MV-4-11 (cell line): ENCODE results near the gene GCK.
A peak's percentile ranks its signal among the peaks of the same experiment; 100 is the strongest.
"Not testable (repeated sequence)": the region's sequence is repeated elsewhere in the genome, so short reads cannot be mapped to it uniquely, and the experiment has no call there.

ENCODE experiments used
- DNase-seq: peaks from one replicate; lab custom pipeline; 2025; lab: John Stamatoyannopoulos, UW

Gene GCK

DNA sequence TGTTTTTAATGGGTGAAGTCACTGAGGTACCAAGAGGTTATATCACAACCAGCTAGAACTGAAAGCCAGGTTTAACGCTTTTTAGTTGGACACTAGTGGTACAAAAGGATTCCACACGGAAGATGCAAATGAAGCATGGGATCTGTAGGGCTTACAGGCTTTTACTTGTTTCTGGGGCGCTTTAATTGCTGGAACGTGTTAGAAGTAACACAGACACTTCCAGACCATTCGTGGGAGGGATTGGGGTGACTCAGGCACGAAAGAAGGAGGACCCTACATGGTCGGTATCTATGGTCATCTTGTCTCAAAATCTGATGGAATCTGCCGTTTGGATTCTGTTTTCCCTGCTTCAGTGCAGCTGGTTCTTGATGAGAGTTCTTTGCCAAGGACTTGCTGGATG lies 12.6 kb upstream of the GCK start:
- no peak for DNase-seq

DNA sequence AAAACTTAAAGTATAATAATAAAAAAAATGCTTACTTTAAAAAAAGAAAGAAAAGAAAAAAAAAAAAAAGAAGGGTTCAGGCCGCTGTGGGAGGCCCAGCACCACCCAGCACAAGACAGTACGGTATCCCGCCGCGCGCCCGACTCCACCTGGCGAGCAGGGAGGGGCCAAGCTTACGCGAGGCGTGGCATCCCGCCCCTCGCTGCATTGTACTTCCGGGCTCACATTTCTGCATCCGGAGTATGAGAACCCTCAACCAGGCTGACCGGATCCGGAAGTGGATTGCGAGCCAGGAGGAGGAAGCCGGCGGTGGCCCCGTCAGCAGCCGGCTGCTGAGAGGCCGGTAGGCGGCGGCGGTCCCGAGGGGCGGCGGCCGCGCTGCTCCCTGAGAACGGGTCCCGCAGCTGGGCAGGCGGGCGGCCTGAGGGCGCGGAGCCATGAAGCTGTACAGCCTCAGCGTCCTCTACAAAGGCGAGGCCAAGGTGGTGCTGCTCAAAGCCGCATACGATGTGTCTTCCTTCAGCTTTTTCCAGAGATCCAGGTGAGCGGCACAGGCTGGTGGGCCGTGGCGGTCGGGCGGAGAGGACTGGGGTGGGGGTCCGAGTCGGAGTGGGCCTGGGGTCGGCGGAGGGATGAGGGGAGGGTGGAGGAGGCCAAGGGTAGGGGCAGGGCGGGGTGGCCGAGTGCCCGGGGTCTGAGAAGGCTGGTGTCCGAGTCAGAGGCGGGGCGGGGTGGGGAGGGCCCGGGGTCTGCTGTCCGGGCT lies 11.6 kb upstream of the GCK start, which contains the start of gene YKT6:
Gene YKT6, plus strand, starts transcription at position 280 of the 763 bp plus-strand sequence. Its CDS starts 158 bp downstream, at position 438.
- peak; percentile 96 for DNase-seq

DNA sequence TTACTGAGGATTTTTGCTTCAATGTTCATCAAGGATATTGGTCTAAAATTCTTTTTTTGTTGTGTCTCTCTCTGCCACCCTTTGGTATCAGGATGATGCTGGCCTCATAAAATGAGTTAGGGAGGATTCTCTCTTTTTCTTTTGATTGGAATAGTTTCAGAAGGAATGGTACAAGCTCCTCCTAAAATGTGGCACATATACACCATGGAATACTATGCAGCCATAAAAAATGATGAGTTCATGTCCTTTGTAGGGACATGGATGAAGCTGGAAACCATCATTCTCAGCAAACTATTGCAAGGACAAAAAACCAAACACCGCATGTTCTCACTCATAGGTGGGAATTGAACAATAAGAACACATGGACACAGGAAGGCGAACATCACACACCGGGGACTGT lies 10.9 kb upstream of the GCK start:
- not testable (repeated sequence) for DNase-seq

DNA sequence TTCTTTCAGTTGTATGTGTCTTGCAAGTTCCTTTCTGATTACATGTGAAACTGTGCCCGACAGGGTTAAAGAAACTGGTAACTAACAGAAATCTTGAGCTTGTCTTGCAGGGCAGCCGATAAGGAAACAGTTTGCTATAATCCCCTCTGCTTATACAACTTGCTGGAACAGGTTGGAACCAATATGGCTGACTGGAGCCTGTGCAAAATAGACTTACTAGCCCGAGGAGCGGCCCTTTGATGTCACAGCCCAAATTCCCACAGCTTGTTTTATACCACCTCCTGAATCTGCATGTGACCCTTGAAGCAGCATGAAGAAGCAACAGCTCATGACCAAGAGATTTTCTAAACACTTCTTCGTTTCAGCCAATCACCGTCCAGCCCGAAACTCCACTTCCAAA lies 8.2 kb upstream of the GCK start:
- no peak for DNase-seq

DNA sequence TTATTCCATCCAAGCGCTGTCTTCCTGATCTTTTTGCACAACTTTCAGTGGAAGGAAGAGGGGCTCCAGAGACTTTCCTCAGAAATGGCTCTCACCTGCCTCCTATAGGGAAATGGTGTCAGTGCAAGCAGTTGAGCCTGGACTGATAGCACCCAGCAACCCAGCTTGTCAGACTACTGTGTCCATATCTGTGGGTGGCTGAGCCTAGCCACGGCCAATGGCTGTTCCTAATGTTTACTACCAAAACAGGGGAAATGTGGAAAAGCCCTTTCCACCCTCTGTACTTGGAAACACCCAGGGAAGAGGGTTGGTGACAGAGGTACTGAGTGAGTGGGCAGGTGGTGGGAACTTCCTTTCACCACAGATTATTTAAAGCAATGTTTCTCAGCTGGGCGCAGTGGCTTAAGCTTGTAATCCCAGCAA lies 7.2 kb upstream of the GCK start:
- peak; percentile 27 for DNase-seq

DNA sequence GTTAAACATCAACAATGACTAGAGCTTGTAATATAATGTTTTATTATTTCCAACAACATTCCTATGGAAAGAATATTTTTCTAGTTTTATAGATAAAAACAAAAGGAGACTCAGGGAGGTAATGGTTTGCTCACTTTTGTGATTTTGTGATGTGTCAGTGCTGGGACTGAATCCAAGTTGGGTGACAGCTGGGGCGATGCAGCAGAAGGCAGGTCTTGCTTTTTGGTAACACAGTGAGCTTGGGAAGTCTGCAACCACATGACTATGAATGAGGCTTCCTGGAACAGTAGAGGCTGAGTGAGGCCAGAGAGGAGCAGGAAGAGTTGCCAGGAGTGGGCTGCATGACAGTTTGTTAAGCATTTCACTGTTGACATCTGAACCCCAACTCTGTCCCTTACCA lies 6.7 kb upstream of the GCK start:
- no peak for DNase-seq

DNA sequence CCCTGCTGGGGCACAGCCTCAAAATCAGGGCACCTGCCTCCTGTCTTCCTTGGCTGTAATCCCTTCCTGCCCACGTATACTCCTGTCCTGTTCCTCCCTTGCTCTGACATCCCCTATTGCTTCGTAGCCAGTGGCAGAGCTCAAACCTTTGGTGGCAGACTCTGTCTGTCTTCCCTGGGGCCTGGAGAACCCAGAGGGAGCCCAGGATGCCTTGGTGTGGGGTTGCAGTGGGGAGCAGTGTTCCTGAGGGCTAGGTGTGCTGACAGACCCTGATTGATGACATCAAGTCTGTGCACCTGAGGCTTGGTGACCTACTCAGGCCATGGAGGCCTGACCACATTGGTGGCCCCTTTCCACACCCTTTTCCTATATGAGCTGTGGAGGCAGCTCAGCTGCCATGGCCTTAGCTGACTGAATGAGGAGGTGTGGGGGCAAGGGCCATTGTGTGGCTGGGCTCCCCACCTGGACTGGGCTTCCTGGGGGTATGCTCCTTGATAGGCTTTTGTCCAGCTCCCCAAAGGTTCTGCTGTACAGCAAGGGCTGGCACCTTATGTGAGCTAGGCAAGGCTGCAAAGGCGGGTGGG lies 5.4 kb upstream of the GCK start:
- no peak for DNase-seq

DNA sequence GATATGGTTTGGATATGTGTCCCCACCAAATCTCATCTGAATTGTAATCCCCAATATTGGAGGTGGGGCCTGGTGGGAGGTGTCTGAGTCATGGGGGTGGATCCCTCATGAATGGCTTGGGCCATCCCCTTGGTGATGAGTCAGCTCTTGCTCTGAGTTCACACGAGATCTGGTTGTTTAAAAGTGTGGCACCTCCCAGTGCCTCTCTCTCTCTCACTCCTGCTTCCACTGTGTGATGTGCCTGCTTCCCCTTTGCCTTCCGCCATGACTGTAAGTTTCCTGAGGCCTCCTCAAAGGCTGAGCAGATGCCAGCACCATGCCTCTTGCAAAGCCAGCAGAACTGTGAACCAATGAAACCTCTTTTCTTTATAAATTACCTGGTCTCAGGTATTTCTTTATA lies 4.8 kb upstream of the GCK start:
- peak; percentile 49 for DNase-seq

DNA sequence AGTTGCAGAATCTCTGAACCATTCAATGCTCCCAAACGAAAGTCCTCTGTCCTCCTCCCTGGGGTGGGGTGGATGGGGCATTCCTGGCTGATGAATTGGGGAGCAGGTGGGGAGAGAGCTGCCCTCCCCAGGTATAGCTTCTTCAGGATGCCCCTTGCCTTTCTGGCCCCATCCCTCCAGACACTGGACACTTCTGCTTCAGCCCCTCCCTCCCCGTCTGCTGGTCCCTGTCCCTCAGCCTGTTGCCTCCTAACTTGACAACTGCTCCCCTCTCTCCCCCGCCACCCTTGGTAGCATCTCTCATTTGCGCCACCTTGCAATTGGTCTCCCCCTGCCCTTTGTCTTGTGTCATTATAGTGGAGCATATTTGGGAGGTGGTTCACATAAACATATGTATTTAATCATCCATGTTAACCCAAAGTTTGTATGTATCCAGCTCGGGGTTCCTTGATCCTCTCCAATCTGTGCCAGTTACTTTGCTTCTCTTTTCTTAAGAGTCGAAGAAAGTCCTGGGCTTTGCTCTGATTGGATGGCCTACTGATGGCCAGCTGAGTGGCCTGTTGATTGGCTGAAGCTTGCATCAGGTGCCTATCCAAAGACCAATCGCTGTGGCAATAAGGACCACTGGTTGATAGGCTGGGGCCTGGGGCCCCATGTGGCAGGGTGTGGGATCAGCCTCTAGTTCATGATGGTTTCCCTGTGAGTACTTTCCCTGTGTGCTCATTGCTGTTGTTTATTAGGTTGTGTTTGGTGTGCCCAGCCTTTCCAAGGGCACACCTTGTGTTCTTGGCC lies 4.0 kb upstream of the GCK start:
- DNase-seq, result no peak

DNA sequence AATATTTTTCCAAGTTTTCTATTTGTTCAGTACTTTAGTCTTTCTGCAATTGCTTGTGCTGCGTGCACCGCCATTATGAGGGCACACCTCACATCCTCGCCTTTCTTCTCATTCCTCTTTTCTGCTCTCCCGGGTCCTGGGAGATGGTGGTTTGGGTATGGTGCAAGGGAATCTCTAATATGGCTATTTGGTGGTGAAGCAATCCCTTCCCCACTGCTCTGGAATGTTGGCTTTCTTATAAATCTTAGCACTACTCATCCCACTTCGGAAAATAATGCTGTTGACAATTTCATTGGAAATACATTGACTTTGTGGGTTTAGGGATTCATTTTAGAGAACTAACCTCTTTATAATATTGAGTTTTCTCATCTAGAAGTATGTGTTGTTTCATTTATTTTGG lies 1.9 kb upstream of the GCK start:
- DNase-seq, result no peak

DNA sequence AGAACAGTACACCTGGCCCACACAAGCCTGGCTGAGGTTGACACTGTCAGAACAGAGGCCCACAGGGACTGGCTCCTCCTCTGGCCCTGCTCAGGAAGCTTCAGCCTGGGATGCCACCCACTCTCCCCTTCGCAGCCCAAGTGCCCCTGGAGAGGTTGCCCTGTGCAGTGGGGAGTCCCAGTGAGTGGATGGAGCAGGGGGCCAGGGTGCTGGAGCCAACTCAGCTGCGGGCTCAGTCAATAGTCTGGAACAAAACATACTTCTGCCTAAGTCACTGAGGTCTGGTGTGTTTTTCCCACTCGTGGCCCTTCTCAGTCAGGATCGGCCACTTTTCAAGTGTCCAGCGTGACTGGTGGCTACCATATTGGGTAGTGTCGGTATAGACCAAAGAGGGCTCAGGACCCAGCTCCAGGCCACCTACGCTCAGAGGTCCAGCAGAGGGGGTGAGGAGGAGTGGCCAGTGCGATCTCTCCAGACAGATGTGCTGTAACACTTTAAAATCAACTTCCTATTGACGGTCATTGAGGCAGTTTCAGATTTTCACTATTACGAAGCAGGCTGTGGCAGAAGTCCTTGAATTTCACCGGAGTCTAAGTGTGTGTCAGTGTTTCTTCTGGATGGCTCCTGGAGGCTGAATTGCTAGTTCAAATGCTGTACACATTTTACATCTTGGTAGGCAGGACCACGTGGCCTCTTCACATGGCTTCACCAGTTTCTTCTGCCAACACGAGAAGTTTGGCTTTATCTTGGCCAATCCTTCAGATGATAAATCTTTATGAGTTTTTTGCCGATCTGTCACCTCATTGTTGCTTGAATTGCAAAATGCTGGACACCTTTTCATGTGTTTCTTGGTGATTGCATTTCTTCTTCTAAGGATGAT lies 994 bp upstream of the GCK start:
- DNase-seq, result no peak

DNA sequence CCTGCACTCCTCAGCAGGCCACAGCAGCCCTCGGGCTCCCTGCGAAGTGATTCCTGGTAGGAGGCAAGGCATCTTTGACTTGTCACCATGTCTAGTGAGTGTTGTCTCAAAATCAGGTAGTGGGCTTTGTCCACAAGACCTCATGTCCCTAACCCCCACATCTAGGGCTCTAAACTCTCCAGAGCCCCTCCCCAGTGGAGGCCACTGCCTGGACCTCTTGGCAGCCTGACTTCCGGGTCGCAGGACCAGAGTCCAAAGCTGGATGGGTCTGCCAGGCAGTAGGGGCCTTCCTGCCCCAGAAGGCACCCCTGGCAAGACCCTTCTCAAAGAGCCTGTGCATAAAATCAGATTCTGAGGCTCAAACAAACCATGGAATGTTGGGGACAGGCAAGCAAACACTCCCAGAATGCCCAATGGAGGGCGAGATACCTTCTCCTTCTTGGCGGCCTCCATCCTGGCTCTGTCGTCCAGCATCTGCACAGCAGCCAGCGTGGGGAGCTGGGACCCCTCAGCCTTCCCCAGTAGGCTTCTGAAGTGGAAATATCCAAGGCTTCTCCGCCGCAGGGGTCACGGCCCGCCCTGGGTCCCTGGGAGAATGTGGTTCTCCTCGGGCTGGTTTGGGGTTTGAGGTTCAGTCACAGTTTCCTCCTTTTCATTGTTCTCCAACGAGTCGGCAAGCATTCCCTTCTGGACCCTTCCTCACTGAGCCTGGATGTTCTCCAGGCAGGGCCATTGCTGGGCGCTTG lies 586 bp downstream of the GCK start:
- DNase-seq, result no peak

DNA sequence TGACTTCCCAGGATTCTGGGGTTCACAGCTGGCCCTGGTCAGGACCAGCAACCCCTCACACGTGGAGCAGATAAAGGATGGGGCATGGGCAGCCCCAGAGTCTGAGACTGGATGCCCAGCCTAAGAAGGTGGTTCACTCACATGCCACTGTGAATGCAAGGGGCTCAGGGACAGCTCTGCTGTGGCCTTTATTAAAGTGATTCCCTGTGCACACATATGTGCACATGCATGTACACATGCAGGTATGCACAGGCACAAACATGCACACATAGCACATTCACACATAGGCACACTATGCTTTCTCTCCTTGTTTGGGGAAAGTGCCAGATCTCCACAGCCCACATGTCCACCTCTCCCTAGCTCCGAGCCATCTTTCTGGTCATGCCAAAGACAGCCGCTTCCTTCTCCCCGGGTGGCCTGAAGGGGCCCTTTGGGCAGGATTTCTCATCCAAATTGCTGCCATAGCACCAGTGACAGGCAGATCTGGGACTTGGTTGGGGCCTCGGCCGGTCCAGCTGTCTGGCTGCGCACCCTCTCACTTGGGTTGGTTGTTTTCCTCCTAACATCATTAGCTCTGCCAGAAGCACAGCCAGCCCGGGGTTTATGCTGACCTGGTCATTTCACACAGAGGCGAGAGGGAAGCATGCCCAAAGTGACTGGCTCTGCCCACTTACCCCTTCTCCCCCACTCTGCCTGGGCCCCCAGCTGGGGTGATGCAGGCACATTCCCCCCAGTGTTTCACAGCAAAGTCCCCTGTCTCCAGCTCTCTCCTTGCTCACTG lies 1.4 kb downstream of the GCK start:
- no peak for DNase-seq

DNA sequence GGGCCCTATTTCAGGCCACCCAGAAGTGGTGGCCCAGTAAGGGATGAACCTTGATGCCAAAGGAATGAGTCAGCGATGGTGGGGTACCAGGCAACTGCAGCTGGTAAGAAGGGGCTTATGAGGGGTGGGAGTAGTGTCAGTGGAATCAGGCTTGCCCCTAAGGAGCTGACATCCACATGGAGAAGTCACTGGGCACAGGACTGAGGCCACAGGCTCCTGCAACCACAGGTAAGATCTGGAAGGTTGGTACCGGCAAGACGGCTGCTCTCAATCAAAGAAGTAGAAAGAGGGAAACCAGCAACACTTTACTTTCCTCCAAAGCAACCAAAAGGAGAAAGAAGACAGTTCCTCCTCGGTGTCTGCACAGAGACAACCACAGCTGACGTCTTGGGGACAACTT lies 2.5 kb downstream of the GCK start:
- DNase-seq, result peak; percentile 2

DNA sequence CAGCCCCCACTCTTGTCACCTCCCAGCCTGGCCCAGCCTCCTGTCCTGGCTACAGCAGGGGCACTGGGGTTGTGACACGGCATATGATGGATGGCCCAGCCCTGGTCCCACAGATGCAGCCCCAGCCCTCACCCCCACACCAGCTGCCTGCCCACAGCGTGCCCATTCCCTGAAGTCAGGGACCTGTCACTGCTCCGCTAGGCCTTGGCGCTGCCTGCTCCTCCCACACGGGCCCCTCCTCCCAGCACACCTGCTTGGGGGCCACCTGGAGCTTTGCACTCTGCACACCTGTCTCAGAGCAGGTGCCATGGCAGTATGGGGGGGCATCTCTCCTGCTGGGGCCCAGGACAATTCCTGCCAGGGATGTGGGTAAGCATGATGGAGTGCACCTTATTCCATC lies 3.5 kb downstream of the GCK start:
- no peak for DNase-seq

DNA sequence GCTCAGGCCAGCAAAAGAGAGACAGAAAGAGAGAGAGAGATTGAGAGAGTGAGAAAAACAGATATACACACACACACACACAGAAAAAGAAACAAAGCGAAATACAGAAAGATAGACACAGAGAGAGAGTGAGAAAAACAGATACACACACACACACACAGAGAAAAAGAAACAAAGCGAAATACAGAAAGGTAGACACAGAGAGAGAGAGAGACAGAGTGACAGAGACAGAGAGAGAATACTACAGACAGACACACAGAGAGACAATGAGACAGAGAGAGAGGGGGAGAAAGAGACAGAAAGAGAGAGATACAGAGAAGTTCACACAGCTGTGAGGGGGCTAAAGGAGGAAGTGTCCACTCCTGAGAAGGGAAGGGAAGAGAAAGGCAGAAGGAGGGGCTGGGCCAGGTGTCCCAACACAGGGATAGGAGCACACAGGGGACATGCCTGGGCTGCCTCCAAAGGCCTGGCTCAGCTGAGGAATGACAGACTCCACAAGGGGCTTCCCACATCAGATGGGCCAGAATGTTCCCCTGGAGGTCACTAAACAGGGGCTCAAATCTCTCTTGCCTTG lies 4.3 kb downstream of the GCK start:
- DNase-seq, result peak; percentile 6

DNA sequence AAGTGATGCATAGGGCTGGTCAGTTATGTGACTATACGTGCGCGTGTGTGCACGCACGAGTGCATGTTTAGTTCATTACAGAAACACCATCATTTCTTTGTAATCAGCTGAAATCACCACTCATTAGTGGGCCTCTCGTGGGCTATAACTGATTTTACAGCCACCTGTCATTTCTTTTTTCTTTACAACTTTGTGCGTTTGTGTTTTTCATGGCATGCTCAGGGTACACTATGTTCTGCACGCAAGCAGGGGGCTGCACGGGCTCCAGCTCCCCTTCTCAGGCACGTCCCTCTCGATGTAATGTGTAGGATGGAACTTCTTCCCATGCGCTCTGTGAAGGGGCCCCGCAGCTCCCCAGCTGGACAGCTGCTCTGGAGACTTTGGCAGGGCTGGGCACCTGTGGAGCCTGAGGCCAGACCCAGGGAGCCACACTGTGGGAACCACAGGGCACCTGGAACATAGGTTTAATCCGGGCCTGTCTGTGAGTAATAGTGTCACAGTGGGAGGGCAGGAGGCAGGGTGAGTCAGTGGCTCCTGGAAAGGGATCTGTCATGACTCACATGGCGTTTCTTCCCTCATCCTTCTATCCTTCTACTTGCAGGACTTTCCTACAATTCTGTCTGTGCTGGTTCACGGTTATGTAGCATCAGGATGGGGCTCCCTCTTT lies 4.9 kb downstream of the GCK start:
- no peak for DNase-seq

DNA sequence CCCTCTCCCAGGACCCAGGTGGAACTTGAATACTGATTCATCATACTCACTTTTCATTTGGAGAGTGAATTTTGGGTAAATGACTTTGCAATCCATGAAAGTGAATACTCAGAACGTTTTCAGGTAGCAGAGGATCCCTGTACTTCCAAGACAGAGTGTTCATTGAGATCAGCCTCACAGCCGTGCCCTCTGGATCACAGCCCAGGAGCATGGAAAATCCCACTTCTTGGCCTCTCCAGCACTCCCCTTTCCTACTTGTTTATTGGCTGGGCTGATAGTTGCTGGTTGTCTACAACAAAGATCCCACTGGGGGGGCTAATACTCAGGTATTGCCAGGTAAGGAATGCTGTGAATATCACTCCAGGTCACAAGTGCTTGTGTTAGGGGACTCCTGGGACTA lies 5.9 kb downstream of the GCK start:
- no peak for DNase-seq

DNA sequence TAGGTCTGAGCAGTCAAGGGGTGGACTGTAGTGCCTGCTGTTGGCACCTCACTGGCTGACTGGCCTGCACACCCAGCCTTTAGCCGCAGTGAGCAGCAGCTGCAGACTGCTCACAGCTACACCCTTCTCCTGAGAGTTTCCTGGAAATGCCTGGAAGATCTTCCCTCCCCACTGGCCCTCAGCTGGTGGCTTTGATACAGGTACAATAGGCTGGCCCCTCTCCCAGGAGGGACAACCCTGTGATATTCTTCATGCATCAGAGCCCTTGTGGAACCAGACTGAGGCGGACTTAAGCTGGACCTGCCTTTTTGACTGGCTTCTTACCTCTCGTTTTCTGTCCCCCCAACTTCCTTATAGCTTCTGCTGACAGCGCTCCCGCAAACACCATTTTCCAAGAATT lies 6.4 kb downstream of the GCK start:
- DNase-seq, result no peak

DNA sequence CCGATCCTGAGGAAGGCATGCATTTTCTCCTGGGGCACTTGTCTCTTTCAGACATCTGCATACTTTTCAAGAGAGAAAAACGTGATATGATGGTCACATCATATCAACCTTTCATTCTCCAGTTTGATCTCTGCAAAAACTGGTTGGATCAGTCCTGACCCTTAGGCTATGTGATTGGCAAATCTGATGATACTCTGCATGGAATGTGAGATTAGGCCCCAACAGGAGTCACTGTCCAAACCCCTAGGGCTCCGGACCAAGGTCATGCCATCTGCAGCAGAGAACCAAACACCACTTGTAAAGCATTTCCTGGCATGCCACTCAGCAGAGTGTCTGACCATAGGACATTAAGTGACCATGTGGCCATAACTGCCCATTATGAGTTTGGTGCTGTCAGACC lies 8.6 kb downstream of the GCK start:
- DNase-seq, result no peak
